Measurements from ENCODE around the gene DNAH3. TPM values are rescaled to one million over a fixed set of nuclear protein-coding genes. Genes with fewer than 3 reads are reported as not detected.

DNAH3 gene
- total and polyA plus RNA-seq, 2 of the 8 experiments (the other 6 are each of a cell fraction or from before 2014, with no cell fraction given), result 0.57 to 0.71 TPM

DNA sequence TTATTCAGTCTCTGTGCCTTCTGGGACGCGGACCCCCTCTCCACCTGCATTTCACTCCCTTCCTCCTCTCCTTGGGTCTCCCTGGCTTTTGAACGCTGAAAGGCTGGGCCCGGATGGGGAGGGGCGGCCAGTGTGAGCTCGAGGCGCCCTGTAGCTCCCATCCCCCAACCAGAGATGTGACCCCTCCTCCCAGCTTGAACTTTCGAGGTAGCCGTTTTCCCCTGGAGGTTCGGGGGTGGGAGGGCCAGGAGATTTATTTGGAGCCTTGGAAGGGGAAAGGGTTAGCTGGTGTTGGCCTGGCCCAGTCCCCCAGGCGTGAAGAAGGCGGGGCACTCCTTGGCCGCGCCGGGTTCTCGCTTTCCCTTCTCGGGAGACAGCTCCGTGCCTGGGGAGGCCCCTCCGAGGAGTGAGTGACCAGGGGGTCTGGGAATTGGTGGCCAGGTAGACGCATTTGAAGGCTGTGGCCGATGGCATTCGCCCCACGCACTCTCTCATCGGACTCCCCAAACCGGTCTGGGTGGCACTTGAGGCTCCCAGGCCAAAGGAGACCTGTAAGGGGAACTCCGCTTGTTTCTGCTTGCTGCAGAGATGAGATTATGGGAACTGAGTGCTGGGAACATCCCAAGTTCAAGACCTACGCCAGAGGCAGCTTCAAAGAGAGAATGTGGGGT lies 8.8 kb upstream of the DNAH3 start (continued):
- TF ChIP-seq RBBP5 (IDR thresholded peaks at IDR 0.05; ENCODE audit: borderline replicate concordance, low read depth, low read length) (peak; percentile 71; the same call in 1 of the 2 replicates), ASH2L (IDR thresholded peaks at IDR 0.05; ENCODE audit: low read length) (peak; percentile 78), TEAD4 (IDR thresholded peaks at IDR 0.05; ENCODE audit: low read depth, low read length) (no peak), KDM1A (IDR thresholded peaks at IDR 0.05; ENCODE audit: borderline replicate concordance, low read length) (no peak)

All from H1 (cell line).